COR-L47 (cell line): ENCODE measurements around the gene LSP1.
A peak's percentile ranks its signal among the peaks of the same experiment; 100 is the strongest.
"Not testable (repeated sequence)": the region's sequence is repeated elsewhere in the genome, so short reads cannot be mapped to it uniquely, and the experiment has no call there.

Source experiments
- DNase-seq: peaks from one replicate; lab custom pipeline; 2025; lab: John Stamatoyannopoulos, UW

Gene LSP1

GRCh38 chr11:1864831-1865665 is 12.2 kb downstream of the LSP1 start:
- no peak for DNase-seq

- no peak for DNase-seq
Observed at GRCh38 chr11:1866226-1866625, 13.3 kb downstream of the LSP1 start.

GRCh38 chr11:1866776-1867175 is 13.9 kb downstream of the LSP1 start:
- no peak for DNase-seq

GRCh38 chr11:1867381-1867780 is 14.5 kb downstream of the LSP1 start:
- no peak for DNase-seq

- DNase-seq, result no peak
Observed at GRCh38 chr11:1868056-1868635, 15.3 kb downstream of the LSP1 start.

- no peak for DNase-seq
Observed at GRCh38 chr11:1868636-1869291, 15.9 kb downstream of the LSP1 start.

- DNase-seq, result no peak
Observed at GRCh38 chr11:1869427-1870325, 16.8 kb downstream of the LSP1 start.

- DNase-seq, result no peak
Observed at GRCh38 chr11:1870326-1870696, 17.4 kb downstream of the LSP1 start.

- DNase-seq, result no peak
Observed at GRCh38 chr11:1870721-1871466, 18.0 kb downstream of the LSP1 start.

- no peak for DNase-seq
Observed at GRCh38 chr11:1871531-1871930, 18.6 kb downstream of the LSP1 start.

- no peak for DNase-seq
Observed at GRCh38 chr11:1872267-1872985, 19.5 kb downstream of the LSP1 start.

GRCh38 chr11:1873048-1873812 is 20.3 kb downstream of the LSP1 start:
- DNase-seq, result no peak

- DNase-seq, result not testable (repeated sequence)
Observed at GRCh38 chr11:1873813-1874150, 20.9 kb downstream of the LSP1 start.

GRCh38 chr11:1874441-1875092 is 21.7 kb downstream of the LSP1 start:
- DNase-seq, result not testable (repeated sequence)

- DNase-seq, result peak; percentile 40
Observed at GRCh38 chr11:1875093-1875850, 22.4 kb downstream of the LSP1 start.

- DNase-seq, result not testable (repeated sequence)
Observed at GRCh38 chr11:1875851-1876301, 23.0 kb downstream of the LSP1 start.

- DNase-seq, result peak; percentile 13
Observed at GRCh38 chr11:1876361-1877063, 23.6 kb downstream of the LSP1 start.
